Measurements from ENCODE around the gene ERG.
A peak's percentile ranks its signal among the peaks of the same experiment; 100 is the strongest.

ERG gene

GRCh38 chr21:38500073-38500472 is 1.8 kb upstream of the ERG start:
- Histone ChIP-seq H3K27ac (ENCODE audit: low read depth, low read length) (peak overlapping the region; percentile 69), H3K36me3 (ENCODE audit: control insufficient read depth in 5 of 5, insufficient read depth in 5 of 5, low read length in 5 of 5) (no peaks in the 10 kb centered on the region), H3K27me3 (ENCODE audit: control insufficient read depth in 5 of 5, insufficient read depth in 4 of 5, low read length in 5 of 5) (peaks cover 0 to 4% (median 3%) of the 10 kb centered on the region in 5 donors), H3K4me3 (ENCODE audit: low read depth in 1 of 5, low read length in 5 of 5) (no peak overlapping the region), H3K9ac (ENCODE audit: low read length in 5 of 5) (peak overlapping the region in 1 of 5 donors; percentile 17), H3K9me3 (ENCODE audit: control insufficient read depth in 5 of 5, low read length in 5 of 5) (no peaks in the 10 kb centered on the region), H3K4me1 (ENCODE audit: control insufficient read depth in 5 of 5, insufficient read depth in 5 of 5, low read length in 5 of 5) (peaks cover 0 to 13% (median 0%) of the 10 kb centered on the region in 5 donors)

- peak overlapping the region in 1 of 5 donors; percentile 18 for H3K4me3 ChIP-seq (ENCODE audit: low read depth in 1 of 5, low read length in 5 of 5)
- no peak overlapping the region for H3K9ac ChIP-seq (ENCODE audit: low read length in 5 of 5)
- H3K27me3 ChIP-seq (ENCODE audit: control insufficient read depth in 5 of 5, insufficient read depth in 4 of 5, low read length in 5 of 5): peaks cover 0 to 4% (median 3%) of the 10 kb centered on the region in 5 donors
- H3K9me3 ChIP-seq (ENCODE audit: control insufficient read depth in 5 of 5, low read length in 5 of 5): no peaks in the 10 kb centered on the region
- H3K36me3 ChIP-seq (ENCODE audit: control insufficient read depth in 5 of 5, insufficient read depth in 5 of 5, low read length in 5 of 5): no peaks in the 10 kb centered on the region
- peaks cover 0 to 15% (median 0%) of the 10 kb centered on the region in 5 donors for H3K4me1 ChIP-seq (ENCODE audit: control insufficient read depth in 5 of 5, insufficient read depth in 5 of 5, low read length in 5 of 5)
- peak overlapping the region; percentile 71 for H3K27ac ChIP-seq (ENCODE audit: low read depth, low read length)
Measured at GRCh38 chr21:38499296-38499695, 1.0 kb upstream of the ERG start.

- Histone ChIP-seq H3K27me3 (ENCODE audit: control insufficient read depth in 5 of 5, insufficient read depth in 4 of 5, low read length in 5 of 5) (peaks cover 0 to 3% (median 0%) of the 10 kb centered on the region in 5 donors), H3K27ac (ENCODE audit: low read depth, low read length) (peak overlapping the region; percentile 76), H3K4me1 (ENCODE audit: control insufficient read depth in 5 of 5, insufficient read depth in 5 of 5, low read length in 5 of 5) (peaks cover 0 to 29% (median 3%) of the 10 kb centered on the region in 5 donors), H3K4me3 (ENCODE audit: low read depth in 1 of 5, low read length in 5 of 5) (peak overlapping the region in 4 of 5 donors; percentile 60 to 79 (median 70)), H3K9me3 (ENCODE audit: control insufficient read depth in 5 of 5, low read length in 5 of 5) (no peaks in the 10 kb centered on the region), H3K9ac (ENCODE audit: low read length in 5 of 5) (peak overlapping the region in 2 of 5 donors; percentile 82 to 93), H3K36me3 (ENCODE audit: control insufficient read depth in 5 of 5, insufficient read depth in 5 of 5, low read length in 5 of 5) (no peaks in the 10 kb centered on the region)
Measured at GRCh38 chr21:38496224-38496623, 2.1 kb downstream of the ERG start.

GRCh38 chr21:38495696-38496095 is 2.6 kb downstream of the ERG start:
- Histone ChIP-seq H3K4me1 (ENCODE audit: control insufficient read depth in 5 of 5, insufficient read depth in 5 of 5, low read length in 5 of 5) (peaks cover 0 to 34% (median 3%) of the 10 kb centered on the region in 5 donors), H3K27me3 (ENCODE audit: control insufficient read depth in 5 of 5, insufficient read depth in 4 of 5, low read length in 5 of 5) (peaks cover 0 to 3% (median 0%) of the 10 kb centered on the region in 5 donors), H3K9me3 (ENCODE audit: control insufficient read depth in 5 of 5, low read length in 5 of 5) (no peaks in the 10 kb centered on the region), H3K9ac (ENCODE audit: low read length in 5 of 5) (peak overlapping the region in 1 of 5 donors; percentile 93), H3K4me3 (ENCODE audit: low read depth in 1 of 5, low read length in 5 of 5) (peak overlapping the region in 4 of 5 donors; percentile 22 to 79 (median 68)), H3K27ac (ENCODE audit: low read depth, low read length) (peak overlapping the region; percentile 76), H3K36me3 (ENCODE audit: control insufficient read depth in 5 of 5, insufficient read depth in 5 of 5, low read length in 5 of 5) (no peaks in the 10 kb centered on the region)

GRCh38 chr21:38495242-38495641 is 3.0 kb downstream of the ERG start:
- Histone ChIP-seq H3K27ac (ENCODE audit: low read depth, low read length) (peak overlapping the region; percentile 76), H3K36me3 (ENCODE audit: control insufficient read depth in 5 of 5, insufficient read depth in 5 of 5, low read length in 5 of 5) (no peaks in the 10 kb centered on the region), H3K9me3 (ENCODE audit: control insufficient read depth in 5 of 5, low read length in 5 of 5) (no peaks in the 10 kb centered on the region), H3K27me3 (ENCODE audit: control insufficient read depth in 5 of 5, insufficient read depth in 4 of 5, low read length in 5 of 5) (peaks cover 0 to 7% (median 0%) of the 10 kb centered on the region in 5 donors), H3K4me3 (ENCODE audit: low read depth in 1 of 5, low read length in 5 of 5) (peak overlapping the region in 4 of 5 donors; percentile 22 to 79 (median 68)), H3K4me1 (ENCODE audit: control insufficient read depth in 5 of 5, insufficient read depth in 5 of 5, low read length in 5 of 5) (peaks cover 0 to 36% (median 3%) of the 10 kb centered on the region in 5 donors), H3K9ac (ENCODE audit: low read length in 5 of 5) (peak overlapping the region in 1 of 5 donors; percentile 93)

- no peaks in the 10 kb centered on the region for H3K36me3 ChIP-seq (ENCODE audit: control insufficient read depth in 5 of 5, insufficient read depth in 5 of 5, low read length in 5 of 5)
- peak overlapping the region in 4 of 5 donors; percentile 60 to 79 (median 69) for H3K4me3 ChIP-seq (ENCODE audit: low read depth in 1 of 5, low read length in 5 of 5)
- H3K9me3 ChIP-seq (ENCODE audit: control insufficient read depth in 5 of 5, low read length in 5 of 5): no peaks in the 10 kb centered on the region
- H3K9ac ChIP-seq (ENCODE audit: low read length in 5 of 5): peak overlapping the region in 2 of 5 donors; percentile 46 to 93
- peaks cover 0 to 8% (median 0%) of the 10 kb centered on the region in 5 donors for H3K27me3 ChIP-seq (ENCODE audit: control insufficient read depth in 5 of 5, insufficient read depth in 4 of 5, low read length in 5 of 5)
- peak overlapping the region; percentile 76 for H3K27ac ChIP-seq (ENCODE audit: low read depth, low read length)
- H3K4me1 ChIP-seq (ENCODE audit: control insufficient read depth in 5 of 5, insufficient read depth in 5 of 5, low read length in 5 of 5): peaks cover 0 to 38% (median 3%) of the 10 kb centered on the region in 5 donors
Measured at GRCh38 chr21:38494703-38495102, 3.6 kb downstream of the ERG start.

GRCh38 chr21:38494251-38494642 is 4.0 kb downstream of the ERG start:
- peak overlapping the region in 4 of 5 donors; percentile 38 to 79 (median 68) for H3K4me3 ChIP-seq (ENCODE audit: low read depth in 1 of 5, low read length in 5 of 5)
- H3K4me1 ChIP-seq (ENCODE audit: control insufficient read depth in 5 of 5, insufficient read depth in 5 of 5, low read length in 5 of 5): peaks cover 0 to 43% (median 3%) of the 10 kb centered on the region in 5 donors
- peak overlapping the region; percentile 76 for H3K27ac ChIP-seq (ENCODE audit: low read depth, low read length)
- H3K36me3 ChIP-seq (ENCODE audit: control insufficient read depth in 5 of 5, insufficient read depth in 5 of 5, low read length in 5 of 5): no peaks in the 10 kb centered on the region
- H3K9me3 ChIP-seq (ENCODE audit: control insufficient read depth in 5 of 5, low read length in 5 of 5): no peaks in the 10 kb centered on the region
- peak overlapping the region in 2 of 5 donors; percentile 46 to 55 for H3K9ac ChIP-seq (ENCODE audit: low read length in 5 of 5)
- peaks cover 0 to 8% (median 0%) of the 10 kb centered on the region in 5 donors for H3K27me3 ChIP-seq (ENCODE audit: control insufficient read depth in 5 of 5, insufficient read depth in 4 of 5, low read length in 5 of 5)

- Histone ChIP-seq H3K36me3 (ENCODE audit: control insufficient read depth in 5 of 5, insufficient read depth in 5 of 5, low read length in 5 of 5) (no peaks in the 10 kb centered on the region), H3K4me3 (ENCODE audit: low read depth in 1 of 5, low read length in 5 of 5) (peak overlapping the region in 4 of 5 donors; percentile 38 to 79 (median 68)), H3K27me3 (ENCODE audit: control insufficient read depth in 5 of 5, insufficient read depth in 4 of 5, low read length in 5 of 5) (peaks cover 0 to 8% (median 0%) of the 10 kb centered on the region in 5 donors), H3K27ac (ENCODE audit: low read depth, low read length) (peak overlapping the region; percentile 76), H3K9ac (ENCODE audit: low read length in 5 of 5) (peak overlapping the region in 2 of 5 donors; percentile 44 to 55), H3K4me1 (ENCODE audit: control insufficient read depth in 5 of 5, insufficient read depth in 5 of 5, low read length in 5 of 5) (peaks cover 0 to 43% (median 3%) of the 10 kb centered on the region in 5 donors), H3K9me3 (ENCODE audit: control insufficient read depth in 5 of 5, low read length in 5 of 5) (no peaks in the 10 kb centered on the region)
Measured at GRCh38 chr21:38493549-38494250, 4.6 kb downstream of the ERG start.

- Histone ChIP-seq H3K27ac (ENCODE audit: low read depth, low read length) (peak overlapping the region; percentile 60), H3K9ac (ENCODE audit: low read length in 5 of 5) (no peak overlapping the region), H3K4me1 (ENCODE audit: control insufficient read depth in 5 of 5, insufficient read depth in 5 of 5, low read length in 5 of 5) (peaks cover 0 to 57% (median 3%) of the 10 kb centered on the region in 5 donors), H3K27me3 (ENCODE audit: control insufficient read depth in 5 of 5, insufficient read depth in 4 of 5, low read length in 5 of 5) (peaks cover 0 to 5% (median 0%) of the 10 kb centered on the region in 5 donors), H3K4me3 (ENCODE audit: low read depth in 1 of 5, low read length in 5 of 5) (no peak overlapping the region), H3K9me3 (ENCODE audit: control insufficient read depth in 5 of 5, low read length in 5 of 5) (no peaks in the 10 kb centered on the region), H3K36me3 (ENCODE audit: control insufficient read depth in 5 of 5, insufficient read depth in 5 of 5, low read length in 5 of 5) (no peaks in the 10 kb centered on the region)
Measured at GRCh38 chr21:38492007-38492406, 6.3 kb downstream of the ERG start.

- H3K4me1 ChIP-seq (ENCODE audit: control insufficient read depth in 5 of 5, insufficient read depth in 5 of 5, low read length in 5 of 5): peaks cover 0 to 60% (median 3%) of the 10 kb centered on the region in 5 donors
- no peaks in the 10 kb centered on the region for H3K36me3 ChIP-seq (ENCODE audit: control insufficient read depth in 5 of 5, insufficient read depth in 5 of 5, low read length in 5 of 5)
- H3K4me3 ChIP-seq (ENCODE audit: low read depth in 1 of 5, low read length in 5 of 5): no peak overlapping the region
- no peak overlapping the region for H3K9ac ChIP-seq (ENCODE audit: low read length in 5 of 5)
- H3K9me3 ChIP-seq (ENCODE audit: control insufficient read depth in 5 of 5, low read length in 5 of 5): no peaks in the 10 kb centered on the region
- peaks cover 0 to 5% (median 0%) of the 10 kb centered on the region in 5 donors for H3K27me3 ChIP-seq (ENCODE audit: control insufficient read depth in 5 of 5, insufficient read depth in 4 of 5, low read length in 5 of 5)
- H3K27ac ChIP-seq (ENCODE audit: low read depth, low read length): peak overlapping the region; percentile 60
Measured at GRCh38 chr21:38491536-38491935, 6.7 kb downstream of the ERG start.

Measured in subcutaneous abdominal adipose tissue (tissue), 5 donors.